B cell (primary cell): ENCODE data around the gene HAO1. TPM values are rescaled to one million over a fixed set of nuclear protein-coding genes. Genes with fewer than 3 reads are reported as not detected.
"Not testable (repeated sequence)": the region's sequence is repeated elsewhere in the genome, so short reads cannot be mapped to it uniquely, and the experiment has no call there.

ENCODE experiments used
- ATAC-seq: fragments of 200-7000 bp; cut with Tn5 transposase; one replicate; pipeline ENCODE4 v1.10.0; 2021; ENCODE audit warnings: low read depth, mild to moderate bottlenecking, moderate number of reproducible peaks, moderate library complexity
- CTCF ChIA-PET: fragments of 350-600 bp; sonication (Branson Sonifier 250); formaldehyde crosslinking; loops from one replicate; lab custom pipeline; 2021; ENCODE audit warnings: antibody characterized with exemption, inconsistent platforms; lab: Charles Lee
- POLR2A ChIA-PET: fragments of 350-600 bp; sonication (Branson Sonifier 250); formaldehyde crosslinking; loops from one replicate; lab custom pipeline; 2021; ENCODE audit warnings: antibody characterized with exemption; lab: Charles Lee
- DNase-seq: peaks from one replicate; pipeline ENCODE4 v3.0.0; 2013
- H2AFZ ChIP-seq: 2 replicates; pipeline ENCODE4 v1.6.1; 2012; ENCODE audit warnings: mild to moderate bottlenecking, low read depth, low read length; ENCODE audit not compliant: insufficient read depth, poor library complexity, severe bottlenecking
- H3K27ac ChIP-seq, 2 donors: 1 replicate in 1 of 2; 2 replicates in 1 of 2; pipeline ENCODE4 v1.5.1; 2012 to 2013; ENCODE audit warnings: low read length in 2 of 2, mild to moderate bottlenecking in 2 of 2, moderate library complexity in 1 of 2
- H3K27me3 ChIP-seq, 4 experiments: fragments of 200-600 bp in 1 of 4; sonication (generic) in 1 of 4; replicated peaks in 1 of 4; 1 replicate in 2 of 4; 2 replicates in 2 of 4; pipeline versions ENCODE4 v1.6.1 to v1.7.0; 2013 to 2016; ENCODE audit warnings: low read length in 3 of 4, mild to moderate bottlenecking in 2 of 4, mixed read lengths in 1 of 4, moderate library complexity in 1 of 4; ENCODE audit not compliant: insufficient read depth in 4 of 4, control insufficient read depth in 3 of 4; ENCODE audit errors: control extremely low read depth in 1 of 4
- H3K36me3 ChIP-seq, 2 experiments: replicated peaks in 1 of 2; 1 replicate in 1 of 2; 2 replicates in 1 of 2; pipeline versions ENCODE4 v1.6.1 to v1.7.1; 2013; ENCODE audit warnings: low read length in 1 of 2; ENCODE audit not compliant: insufficient read depth in 2 of 2, control insufficient read depth in 1 of 2; ENCODE audit errors: control extremely low read depth in 1 of 2, extremely low read depth in 1 of 2
- H3K4me1 ChIP-seq, 2 donors: fragments of 200-600 bp in 1 of 2; sonication (generic) in 1 of 2; 1 replicate in 1 of 2; 2 replicates in 1 of 2; pipeline versions ENCODE4 v1.5.1 to v1.6.1; 2013 to 2017; ENCODE audit warnings: low read length in 2 of 2; ENCODE audit not compliant: control insufficient read depth in 2 of 2, insufficient read depth in 2 of 2
- H3K4me2 ChIP-seq: replicated peaks from 2 replicates; pipeline ENCODE3; 2012; ENCODE audit warnings: mild to moderate bottlenecking, low read depth, low read length; ENCODE audit not compliant: poor library complexity, severe bottlenecking
- H3K4me3 ChIP-seq, 5 experiments: fragments of 200-600 bp in 1 of 5; sonication (generic) in 1 of 5; 1 replicate in 3 of 5; 2 replicates in 2 of 5; pipeline versions ENCODE4 v1.5.1 to v1.7.0; 2011 to 2016; ENCODE audit warnings: low read length in 4 of 5, mild to moderate bottlenecking in 4 of 5, low read depth in 2 of 5, control low read depth in 1 of 5, moderate library complexity in 1 of 5; ENCODE audit not compliant: insufficient read depth in 1 of 5; ENCODE audit errors: control extremely low read depth in 1 of 5, extremely low read depth in 1 of 5
- H3K79me2 ChIP-seq: fragments of 200-600 bp; sonication (generic); one replicate; pipeline ENCODE4 v1.6.0; 2016; ENCODE audit warnings: low read length; ENCODE audit not compliant: control insufficient read depth, insufficient read depth
- H3K9ac ChIP-seq: fragments of 200-600 bp; sonication (generic); 2 replicates; pipeline ENCODE4 v1.6.1; 2017; ENCODE audit warnings: mild to moderate bottlenecking, low read length, moderate library complexity
- H3K9me3 ChIP-seq, 3 donors: one replicate each; pipeline versions ENCODE4 v1.6.1 to v1.7.1; 2013; ENCODE audit warnings: low read length in 2 of 3; ENCODE audit not compliant: control insufficient read depth in 2 of 3, insufficient read depth in 1 of 3; ENCODE audit errors: control extremely low read depth in 1 of 3
- H4K20me1 ChIP-seq: 2 replicates; pipeline ENCODE4 v1.6.0; 2012; ENCODE audit warnings: mild to moderate bottlenecking, low read length; ENCODE audit not compliant: insufficient read depth, control insufficient read depth, poor library complexity, severe bottlenecking
- H3K27ac Mint-ChIP-seq: one replicate; pipeline ENCODE4 v1.8.0; 2021; ENCODE audit warnings: mixed read lengths
- H3K27me3 Mint-ChIP-seq: one replicate; pipeline ENCODE4 v1.8.0; 2021; ENCODE audit warnings: mixed read lengths
- H3K4me1 Mint-ChIP-seq: one replicate; pipeline ENCODE4 v1.8.0; 2021; ENCODE audit warnings: mixed read lengths
- H3K4me3 Mint-ChIP-seq: one replicate; pipeline ENCODE4 v1.8.0; 2021; ENCODE audit warnings: mixed read lengths
- H3K9me3 Mint-ChIP-seq: one replicate; pipeline ENCODE4 v1.8.0; 2022; ENCODE audit warnings: mixed read lengths; ENCODE audit not compliant: insufficient read depth
- CTCF ChIP-seq: fragments of 200-600 bp; IDR thresholded peaks from one replicate; pipeline ENCODE4 v1.8.0; 2022; ENCODE audit warnings: antibody characterized with exemption, mild to moderate bottlenecking
- EZH2 ChIP-seq: IDR thresholded peaks from 2 replicates; pipeline ENCODE4 v1.6.1; 2012; ENCODE audit warnings: borderline replicate concordance, low read depth, mild to moderate bottlenecking, moderate library complexity, low read length; ENCODE audit not compliant: insufficient read depth, poor library complexity, severe bottlenecking
- WGBS: methylation state at CpG from one replicate; pipeline ENCODE4 v1.1.5; 2013; ENCODE audit warnings: missing lambda C conversion rate; ENCODE audit not compliant: insufficient coverage; 5-methylcytosine and 5-hydroxymethylcytosine counted together
- intact Hi-C: fragments of 100-400 bp; cut with micrococcal nuclease; formaldehyde crosslinking; loops from one replicate; pipeline ENCODE4 v1.10.0; 2022
- polyA plus RNA-seq: library from polyadenylated mRNA; depleted of rRNA; stranded (reverse); fragments of >200 nt; gene quantifications from 2 replicates; pipeline ENCODE4 v1.2.3, GENCODE V29; 2012
- small RNA-seq: library from RNA; depleted of rRNA; stranded (forward); fragments of <200 nt; gene quantifications from one replicate; pipeline ENCODE3, GENCODE V24; 2012; ENCODE audit warnings: low replicate concordance, low read depth; ENCODE audit not compliant: insufficient read length
- total RNA-seq, 2 donors: library from RNA; stranded (reverse); fragments of 120-200 nt in 1 of 2; gene quantifications; 1 replicate in 1 of 2; 2 replicates in 1 of 2; pipeline versions ENCODE4 v1.2.3 to v1.2.4, GENCODE V29; 2013 to 2022

Gene HAO1
- total and polyA plus RNA-seq, 2 donors (not counting 1 experiment from before 2014, with no cell fraction given), result not detected

- no peak overlapping the region for H2AFZ ChIP-seq
- DNase-seq (no peak), ATAC-seq (no peak)
- no peak overlapping the region for H3K27ac Mint-ChIP-seq
- H3K27me3 ChIP-seq, result no peaks in the 10 kb centered on the region
- intact Hi-C loops, result no loop called here
- no peak overlapping the region for H3K9ac ChIP-seq
- H3K4me1 Mint-ChIP-seq, result no peaks in the 10 kb centered on the region
- H3K9me3 Mint-ChIP-seq, result peaks cover 2% of the 10 kb centered on the region
- H3K27ac ChIP-seq, result no peak overlapping the region
- H3K27me3 Mint-ChIP-seq, result no peaks in the 10 kb centered on the region
- H3K4me3 Mint-ChIP-seq, result no peak overlapping the region
- no peaks in the 10 kb centered on the region for H3K9me3 ChIP-seq
- no peaks in the 10 kb centered on the region for H4K20me1 ChIP-seq
- no peaks in the 10 kb centered on the region for H3K79me2 ChIP-seq
- no peak overlapping the region for H3K4me2 ChIP-seq
- no peak overlapping the region for H3K4me3 ChIP-seq
- TF ChIP-seq CTCF (no peak), EZH2 (no peak)
- ChIA-PET CTCF (no interaction called here), POLR2A (no interaction called here)
- H3K4me1 ChIP-seq, result no peaks in the 10 kb centered on the region
- no peaks in the 10 kb centered on the region for H3K36me3 ChIP-seq
These were observed 104.2 kb downstream of the HAO1 start for GRCh38 chr20:7836076-7836475.

GRCh38 chr20:7834441-7834840, 105.8 kb downstream of the HAO1 start:
- H3K4me1 Mint-ChIP-seq, POLR2A ChIA-PET, DNase-seq, intact Hi-C loops, H3K4me3 Mint-ChIP-seq, H3K4me1 ChIP-seq, H3K36me3 ChIP-seq, H2AFZ ChIP-seq, H3K27ac Mint-ChIP-seq, H3K9me3 Mint-ChIP-seq, H3K27ac ChIP-seq, H3K9me3 ChIP-seq, H3K9ac ChIP-seq, H4K20me1 ChIP-seq, H3K27me3 Mint-ChIP-seq, H3K27me3 ChIP-seq, H3K79me2 ChIP-seq, ATAC-seq, H3K4me2 ChIP-seq, H3K4me3 ChIP-seq, CTCF ChIA-PET: not testable (repeated sequence)
- 69% methylated on average over 5 of the region's 7 CpGs for WGBS

Small RNAs within 50 kb of the gene (small RNA-seq; reads per million reads assigned to genes)
- not detected for gene AL021879.1

Other genes starting within 250 kb of the HAO1 start
- gene TMX4, start 79.3 kb upstream of the HAO1 start, total RNA-seq, result 55.8 and 62.9 TPM in 2 replicates
- 5.8 and 6.7 TPM in 2 replicates for gene TMX4, start 79.3 kb upstream of the HAO1 start, polyA plus RNA-seq
- gene PLCB1, start 191.8 kb upstream of the HAO1 start, total RNA-seq, result 0.34 and 0.47 TPM in 2 replicates
- 0.07 and 0.18 TPM in 2 replicates for gene PLCB1, start 191.8 kb upstream of the HAO1 start, polyA plus RNA-seq